NCI-H1930 (cell line): ENCODE measurements around the gene SRI.
"Not testable (repeated sequence)": the region's sequence is repeated elsewhere in the genome, so short reads cannot be mapped to it uniquely, and the experiment has no call there.

Experiments
- DNase-seq, 2 experiments: peaks; one replicate each; lab custom pipeline; 2025; lab: John Stamatoyannopoulos, UW

SRI gene

DNA sequence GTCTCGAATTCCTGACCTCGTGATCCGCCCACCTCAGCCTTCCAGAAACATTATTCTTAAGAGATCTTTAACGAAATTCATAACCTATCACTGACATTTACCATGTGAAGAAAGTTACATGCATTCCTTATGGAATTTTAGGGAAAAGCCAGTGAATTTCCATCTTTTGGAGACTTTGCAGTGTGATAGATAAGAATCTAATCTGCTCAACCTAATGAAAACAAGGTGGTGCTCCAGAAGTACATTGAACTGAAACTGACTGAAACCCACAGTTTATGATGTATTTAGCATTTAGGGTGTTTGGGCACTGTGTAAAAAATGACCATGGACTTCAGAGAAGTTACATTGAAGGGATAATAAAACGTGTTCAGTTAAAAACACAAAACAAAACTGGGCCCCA lies 43.6 kb downstream of the SRI start:
- DNase-seq: no peak

- no peak for DNase-seq
These were observed 47.0 kb downstream of the SRI start for GRCh38 chr7:88172842-88173241.

- no peak for DNase-seq
These were observed 50.0 kb downstream of the SRI start for GRCh38 chr7:88169717-88170320.

GRCh38 chr7:88167721-88168120 lies 52.1 kb downstream of the SRI start:
- no peak for DNase-seq

GRCh38 chr7:88167223-88167622 lies 52.6 kb downstream of the SRI start:
- DNase-seq: no peak

- DNase-seq: no peak
These were observed 54.1 kb downstream of the SRI start for GRCh38 chr7:88165697-88166096.

DNA sequence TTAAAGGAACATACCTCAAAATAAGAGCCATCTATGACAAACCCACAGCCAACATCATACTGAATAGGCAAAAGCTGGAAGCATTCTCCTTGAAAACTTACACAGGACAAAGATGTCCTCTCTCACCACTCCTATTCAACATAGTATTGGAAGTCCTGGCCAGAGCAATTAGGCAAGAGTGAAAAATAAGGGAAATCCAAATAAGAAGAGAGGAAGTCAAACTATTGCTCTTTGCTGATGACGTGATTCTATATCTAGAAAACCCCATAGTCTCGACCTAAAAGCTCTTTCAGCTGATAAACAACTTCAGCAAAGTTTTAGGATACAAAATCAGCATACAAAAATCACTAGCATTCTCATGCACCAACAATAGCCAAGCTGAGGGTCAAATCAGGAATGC lies 60.1 kb downstream of the SRI start:
- DNase-seq: not testable (repeated sequence)

- no peak for DNase-seq
These were observed 63.5 kb downstream of the SRI start for GRCh38 chr7:88156356-88156755.

- no peak for DNase-seq
These were observed 64.1 kb downstream of the SRI start for GRCh38 chr7:88155756-88156155.
